ENCODE data around the gene BTG2. TPM values are rescaled to one million over a fixed set of nuclear protein-coding genes. Genes with fewer than 3 reads are reported as not detected.

BTG2 gene
- total and polyA plus RNA-seq, 2 experiments from 2014 or later = 6.3 to 9.1 TPM

DNA sequence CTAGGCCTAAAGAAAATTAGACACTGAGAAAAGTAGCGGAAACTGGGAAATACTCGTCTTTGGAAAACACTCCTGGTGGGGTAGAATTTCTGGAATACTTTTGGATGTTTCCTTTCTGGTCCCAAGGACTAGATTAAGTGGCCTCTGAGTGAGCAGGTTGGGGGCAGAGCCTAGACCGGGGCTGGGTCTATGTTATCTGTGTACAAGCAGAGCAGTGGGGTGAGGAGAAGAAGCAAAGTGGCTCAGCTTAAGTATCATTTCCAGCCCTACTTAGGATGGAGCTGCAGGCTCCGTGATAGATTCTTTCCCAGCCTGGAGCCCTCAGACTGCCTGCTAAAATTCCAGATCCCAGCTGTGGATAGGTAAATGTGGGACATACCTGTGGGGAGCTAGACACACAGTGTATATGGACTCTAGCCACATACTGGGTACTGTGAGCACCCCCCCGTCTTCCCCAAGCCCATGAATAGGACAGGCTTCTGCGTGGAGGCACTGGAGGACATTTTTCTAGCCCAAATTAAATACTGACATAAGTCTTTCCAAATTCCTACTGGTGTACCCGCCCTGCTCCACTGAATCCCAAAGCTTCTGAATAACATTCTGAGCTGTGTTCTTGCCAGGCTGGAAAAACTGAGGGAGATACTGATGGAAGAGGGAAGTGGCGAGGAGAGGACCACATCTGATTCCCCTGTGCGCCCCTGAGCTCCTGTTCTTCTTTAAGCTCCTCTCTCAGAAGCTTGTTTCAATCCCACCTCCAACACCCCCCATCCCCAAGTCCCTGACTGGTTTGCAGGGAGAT, 38.8 kb downstream of the BTG2 start:
- Histone ChIP-seq H3K4me1 (ENCODE audit: insufficient read depth) (0 out of 2 replicates have a peak, but pooled peaks cover 4% of the 10 kb centered on the region), H4K20me1 (replicated peaks; ENCODE audit: insufficient read depth) (no peaks in the 10 kb centered on the region), H2AFZ (no peak overlapping the region), H3K36me3 (ENCODE audit: insufficient read depth) (no peaks in the 10 kb centered on the region), H3K4me3 (no peak overlapping the region), H3K9me2 (ENCODE audit: insufficient read depth) (0 out of 2 replicates have a peak, but pooled peaks cover 6% of the 10 kb centered on the region), H3F3A (replicated peaks; ENCODE audit: low read depth) (no peaks in the 10 kb centered on the region), H3K4me2 (no peak overlapping the region), H3K27ac (ENCODE audit: low read depth) (no peak overlapping the region), H3K27me3 (ENCODE audit: insufficient read depth) (no peaks in the 10 kb centered on the region), H3K79me2 (replicated peaks; ENCODE audit: insufficient read depth) (no peaks in the 10 kb centered on the region)
- Mint-ChIP-seq H3K27ac (no peak overlapping the region), H3K9me3 (peaks cover 2% of the 10 kb centered on the region; the same call in 1 of the 3 replicates), H3K36me3 (ENCODE audit: low read depth) (no peaks in the 10 kb centered on the region), H3K27me3 (ENCODE audit: insufficient read depth, low read depth, poor library complexity) (peaks cover 23% of the 10 kb centered on the region), H3K4me1 (peaks cover 20% of the 10 kb centered on the region), H3K4me3 (no peak overlapping the region)
- DNase-seq (ENCODE audit: low spot score) = no peak
- no peak for ATAC-seq
- no peak for TF ChIP-seq ZNF462 (CRISPR knock-in tag; IDR thresholded peaks at IDR 0.05)
- no peak for TF ChIP-seq EZH2 (IDR thresholded peaks at IDR 0.05; ENCODE audit: low read depth, unreplicated experiment)
- no peak for TF ChIP-seq CREB1 (CRISPR knock-in tag; IDR thresholded peaks at IDR 0.05; ENCODE audit: low read depth)
- TF ChIP-seq, protein P1, sequence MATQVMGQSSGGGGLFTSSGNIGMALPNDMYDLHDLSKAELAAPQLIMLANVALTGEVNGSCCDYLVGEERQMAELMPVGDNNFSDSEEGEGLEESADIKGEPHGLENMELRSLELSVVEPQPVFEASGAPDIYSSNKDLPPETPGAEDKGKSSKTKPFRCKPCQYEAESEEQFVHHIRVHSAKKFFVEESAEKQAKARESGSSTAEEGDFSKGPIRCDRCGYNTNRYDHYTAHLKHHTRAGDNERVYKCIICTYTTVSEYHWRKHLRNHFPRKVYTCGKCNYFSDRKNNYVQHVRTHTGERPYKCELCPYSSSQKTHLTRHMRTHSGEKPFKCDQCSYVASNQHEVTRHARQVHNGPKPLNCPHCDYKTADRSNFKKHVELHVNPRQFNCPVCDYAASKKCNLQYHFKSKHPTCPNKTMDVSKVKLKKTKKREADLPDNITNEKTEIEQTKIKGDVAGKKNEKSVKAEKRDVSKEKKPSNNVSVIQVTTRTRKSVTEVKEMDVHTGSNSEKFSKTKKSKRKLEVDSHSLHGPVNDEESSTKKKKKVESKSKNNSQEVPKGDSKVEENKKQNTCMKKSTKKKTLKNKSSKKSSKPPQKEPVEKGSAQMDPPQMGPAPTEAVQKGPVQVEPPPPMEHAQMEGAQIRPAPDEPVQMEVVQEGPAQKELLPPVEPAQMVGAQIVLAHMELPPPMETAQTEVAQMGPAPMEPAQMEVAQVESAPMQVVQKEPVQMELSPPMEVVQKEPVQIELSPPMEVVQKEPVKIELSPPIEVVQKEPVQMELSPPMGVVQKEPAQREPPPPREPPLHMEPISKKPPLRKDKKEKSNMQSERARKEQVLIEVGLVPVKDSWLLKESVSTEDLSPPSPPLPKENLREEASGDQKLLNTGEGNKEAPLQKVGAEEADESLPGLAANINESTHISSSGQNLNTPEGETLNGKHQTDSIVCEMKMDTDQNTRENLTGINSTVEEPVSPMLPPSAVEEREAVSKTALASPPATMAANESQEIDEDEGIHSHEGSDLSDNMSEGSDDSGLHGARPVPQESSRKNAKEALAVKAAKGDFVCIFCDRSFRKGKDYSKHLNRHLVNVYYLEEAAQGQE (IDR thresholded peaks at IDR 0.05; ENCODE audit: unreplicated experiment) = no peak
- TF ChIP-seq STAT1 (IDR thresholded peaks at IDR 0.05; ENCODE audit: unreplicated experiment) = no peak
- no peak for TF ChIP-seq JUNB (IDR thresholded peaks at IDR 0.05; ENCODE audit: unreplicated experiment)
